ENCODE measurements around the gene KY.

GRCh38 chr3:134654031-134654430 lies 3.2 kb upstream of the KY start:
- TF ChIP-seq POLR2AphosphoS5 (IDR thresholded peaks at IDR 0.05) (no peak), REST (IDR thresholded peaks at IDR 0.05; ENCODE audit: borderline replicate concordance) (no peak), MXI1 (conservative IDR thresholded peaks at IDR 0.05; ENCODE audit: poor library complexity, severe bottlenecking) (no peak), TAF1 (IDR thresholded peaks at IDR 0.05; ENCODE audit: low read depth) (no peak), SMC3 (conservative IDR thresholded peaks at IDR 0.05; ENCODE audit: poor library complexity) (no peak), EZH2 (IDR thresholded peaks at IDR 0.05; ENCODE audit: borderline replicate concordance, insufficient read depth, low read length, poor library complexity, severe bottlenecking) (no peak)
- TF ChIP-seq, protein P1, sequence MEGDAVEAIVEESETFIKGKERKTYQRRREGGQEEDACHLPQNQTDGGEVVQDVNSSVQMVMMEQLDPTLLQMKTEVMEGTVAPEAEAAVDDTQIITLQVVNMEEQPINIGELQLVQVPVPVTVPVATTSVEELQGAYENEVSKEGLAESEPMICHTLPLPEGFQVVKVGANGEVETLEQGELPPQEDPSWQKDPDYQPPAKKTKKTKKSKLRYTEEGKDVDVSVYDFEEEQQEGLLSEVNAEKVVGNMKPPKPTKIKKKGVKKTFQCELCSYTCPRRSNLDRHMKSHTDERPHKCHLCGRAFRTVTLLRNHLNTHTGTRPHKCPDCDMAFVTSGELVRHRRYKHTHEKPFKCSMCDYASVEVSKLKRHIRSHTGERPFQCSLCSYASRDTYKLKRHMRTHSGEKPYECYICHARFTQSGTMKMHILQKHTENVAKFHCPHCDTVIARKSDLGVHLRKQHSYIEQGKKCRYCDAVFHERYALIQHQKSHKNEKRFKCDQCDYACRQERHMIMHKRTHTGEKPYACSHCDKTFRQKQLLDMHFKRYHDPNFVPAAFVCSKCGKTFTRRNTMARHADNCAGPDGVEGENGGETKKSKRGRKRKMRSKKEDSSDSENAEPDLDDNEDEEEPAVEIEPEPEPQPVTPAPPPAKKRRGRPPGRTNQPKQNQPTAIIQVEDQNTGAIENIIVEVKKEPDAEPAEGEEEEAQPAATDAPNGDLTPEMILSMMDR (IDR thresholded peaks at IDR 0.05; ENCODE audit: poor library complexity, severe bottlenecking): no peak
